Natural killer cell (primary cell): ENCODE measurements around the gene ZNF726. TPM values are rescaled to one million over a fixed set of nuclear protein-coding genes. Genes with fewer than 3 reads are reported as not detected.
"Not testable (repeated sequence)": the region's sequence is repeated elsewhere in the genome, so short reads cannot be mapped to it uniquely, and the experiment has no call there.

Source experiments
- ATAC-seq, 3 donors: fragments of 150-1000 bp in 2 of 3; fragments of 200-7000 bp in 1 of 3; cut with Tn5 transposase; 1 replicate in 1 of 3; 2 replicates in 2 of 3; pipeline ENCODE4 v1.10.0; 2021; ENCODE audit warnings: mild to moderate bottlenecking in 2 of 3, moderate library complexity in 2 of 3
- DNase-seq, 2 donors: peaks; one replicate each; pipeline versions ENCODE4 v3.0.0 to v3.0.0-alpha.2; 2013 to 2021; ENCODE audit warnings: mixed read lengths in 1 of 2
- H3K27ac ChIP-seq: one replicate; pipeline ENCODE4 v1.5.1; 2013; ENCODE audit warnings: mild to moderate bottlenecking, low read length
- H3K27me3 ChIP-seq: one replicate; pipeline ENCODE4 v1.6.1; 2013; ENCODE audit warnings: low read length; ENCODE audit not compliant: control insufficient read depth, insufficient read depth
- H3K36me3 ChIP-seq: one replicate; pipeline ENCODE4 v1.6.1; 2013; ENCODE audit warnings: low read length; ENCODE audit not compliant: control insufficient read depth, insufficient read depth
- H3K4me1 ChIP-seq: one replicate; pipeline ENCODE4 v1.6.1; 2013; ENCODE audit warnings: low read length; ENCODE audit not compliant: control insufficient read depth, insufficient read depth
- H3K4me3 ChIP-seq: one replicate; pipeline ENCODE4 v1.5.1; 2013; ENCODE audit warnings: low read length
- H3K9me3 ChIP-seq: one replicate; pipeline ENCODE4 v1.6.1; 2013; ENCODE audit warnings: low read length; ENCODE audit not compliant: control insufficient read depth, insufficient read depth
- H3K27ac Mint-ChIP-seq, 2 donors: one replicate each; pipeline ENCODE4 v1.8.0; 2022; ENCODE audit warnings: mild to moderate bottlenecking in 2 of 2, mixed read lengths in 2 of 2, moderate library complexity in 1 of 2
- H3K27me3 Mint-ChIP-seq, 2 donors: one replicate each; pipeline ENCODE4 v1.8.0; 2022; ENCODE audit warnings: low read depth in 2 of 2, mixed read lengths in 2 of 2
- H3K36me3 Mint-ChIP-seq: one replicate; pipeline ENCODE4 v1.8.0; 2022; ENCODE audit warnings: mixed read lengths
- H3K4me1 Mint-ChIP-seq, 2 donors: one replicate each; pipeline ENCODE4 v1.8.0; 2022; ENCODE audit warnings: mixed read lengths in 2 of 2
- H3K4me3 Mint-ChIP-seq: one replicate; pipeline ENCODE4 v1.8.0; 2022; ENCODE audit warnings: mild to moderate bottlenecking, moderate library complexity, mixed read lengths
- H3K9me3 Mint-ChIP-seq, 2 donors: one replicate each; pipeline ENCODE4 v1.8.0; 2022; ENCODE audit warnings: mixed read lengths in 2 of 2
- CTCF ChIP-seq: fragments of 200-600 bp; IDR thresholded peaks from one replicate; pipeline ENCODE4 v1.8.0; 2022; ENCODE audit warnings: antibody characterized with exemption
- WGBS: methylation state at CpG from one replicate; pipeline ENCODE4 v1.1.7; 2013; ENCODE audit warnings: missing lambda C conversion rate; ENCODE audit not compliant: insufficient coverage; 5-methylcytosine and 5-hydroxymethylcytosine counted together
- intact Hi-C: fragments of 100-400 bp; cut with micrococcal nuclease; formaldehyde crosslinking; loops from one replicate; pipeline ENCODE4 v1.14.2; 2022
- total RNA-seq, 4 donors: library from RNA; stranded (reverse); fragments of 120-200 nt in 1 of 4; gene quantifications; one replicate each; pipeline versions ENCODE4 v1.2.3 to v1.2.4, GENCODE V29; 2013 to 2022

ZNF726 gene
- total RNA-seq, 3 donors from 2014 or later (not counting 1 experiment from before 2014, with no cell fraction given), result 4.8 to 6.4 (median 5.8) TPM

- no peak overlapping the region for H3K27ac Mint-ChIP-seq
- no peak for TF ChIP-seq CTCF
Measured at GRCh38 chr19:23917856-23918255, 3.2 kb downstream of the ZNF726 start.

GRCh38 chr19:23925285-23925684 is 10.6 kb downstream of the ZNF726 start:
- TF ChIP-seq CTCF, result no peak
- Histone ChIP-seq H3K27ac (no peak overlapping the region), H3K9me3 (peaks cover 3% of the 10 kb centered on the region), H3K27me3 (no peaks in the 10 kb centered on the region), H3K4me3 (no peak overlapping the region), H3K36me3 (no peaks in the 10 kb centered on the region), H3K4me1 (no peaks in the 10 kb centered on the region)
- no peak overlapping the region for H3K27ac Mint-ChIP-seq
- no peak for DNase-seq
- H3K4me3 Mint-ChIP-seq, result no peak overlapping the region
- H3K9me3 Mint-ChIP-seq, result peaks cover 3 to 4% of the 10 kb centered on the region in 2 donors
- ATAC-seq, result no peak
- no peaks in the 10 kb centered on the region for H3K27me3 Mint-ChIP-seq
- H3K4me1 Mint-ChIP-seq, result no peaks in the 10 kb centered on the region
- peaks cover 23% of the 10 kb centered on the region for H3K36me3 Mint-ChIP-seq
- 99% methylated on average over 5 of the region's 5 CpGs for WGBS
- intact Hi-C loops, result no loop called here

More at GRCh38 chr19:23917856-23918255, 3.2 kb downstream of the ZNF726 start:
- no peaks in the 10 kb centered on the region for H3K27me3 Mint-ChIP-seq
- intact Hi-C loops, result loop anchor here (10.0 kb wide), 2 partner anchors 167 to 233 kb away; partner anchors contain the start of genes ZNF254 and ZNF675
- H3K4me3 Mint-ChIP-seq, result no peak overlapping the region
- Histone ChIP-seq H3K4me1 (peaks cover 13% of the 10 kb centered on the region), H3K4me3 (no peak overlapping the region), H3K36me3 (no peaks in the 10 kb centered on the region), H3K27me3 (no peaks in the 10 kb centered on the region), H3K9me3 (no peaks in the 10 kb centered on the region), H3K27ac (no peak overlapping the region)
- H3K9me3 Mint-ChIP-seq, result no peaks in the 10 kb centered on the region
- DNase-seq, result no peak
- H3K4me1 Mint-ChIP-seq, result peaks cover 0 to 9% of the 10 kb centered on the region in 2 donors
- peaks cover 13% of the 10 kb centered on the region for H3K36me3 Mint-ChIP-seq
- ATAC-seq, result no peak
- 93% methylated on average over 5 of the region's 5 CpGs for WGBS

GRCh38 chr19:23932878-23933277 is 18.2 kb downstream of the ZNF726 start:
- H3K27ac Mint-ChIP-seq, result no peak overlapping the region
- no peak overlapping the region for H3K4me3 ChIP-seq
- no peaks in the 10 kb centered on the region for H3K27me3 ChIP-seq
- no peak for TF ChIP-seq CTCF
- no peak for DNase-seq
- 100% methylated on average over 1 of the region's 1 CpG for WGBS
- no peaks in the 10 kb centered on the region for H3K27me3 Mint-ChIP-seq
- H3K4me1 Mint-ChIP-seq, result no peaks in the 10 kb centered on the region
- intact Hi-C loops, result no loop called here
- H3K27ac ChIP-seq, result no peak overlapping the region
- no peak overlapping the region for H3K4me3 Mint-ChIP-seq
- H3K36me3 Mint-ChIP-seq, result peaks cover 48% of the 10 kb centered on the region
- no peak for ATAC-seq
- peaks cover 11 to 26% of the 10 kb centered on the region in 2 donors for H3K9me3 Mint-ChIP-seq
- no peaks in the 10 kb centered on the region for H3K36me3 ChIP-seq
- no peaks in the 10 kb centered on the region for H3K4me1 ChIP-seq
- peaks cover 21% of the 10 kb centered on the region for H3K9me3 ChIP-seq

- H3K36me3 ChIP-seq, ATAC-seq, H3K27ac ChIP-seq, H3K27ac Mint-ChIP-seq, H3K4me3 Mint-ChIP-seq, H3K4me3 ChIP-seq, H3K4me1 Mint-ChIP-seq, H3K27me3 ChIP-seq, intact Hi-C loops, H3K27me3 Mint-ChIP-seq, H3K4me1 ChIP-seq, DNase-seq: not testable (repeated sequence)
- peaks cover 9 to 30% of the 10 kb centered on the region in 2 donors for H3K9me3 Mint-ChIP-seq
- 98% methylated on average over 19 of the region's 29 CpGs for WGBS
- peaks cover 47% of the 10 kb centered on the region for H3K36me3 Mint-ChIP-seq
- peaks cover 12% of the 10 kb centered on the region for H3K9me3 ChIP-seq
Measured at GRCh38 chr19:23937031-23937430, 22.3 kb downstream of the ZNF726 start.
